SK-N-SH (cell line): ENCODE results near the gene RBM45. TPM values are rescaled to one million over a fixed set of nuclear protein-coding genes. Genes with fewer than 3 reads are reported as not detected.

Source experiments
- CTCF ChIA-PET: fragments of 300-600, 350-600 bp; formaldehyde crosslinking; extraction: SDS; loops from one replicate; lab custom pipeline; 2021; lab: Yijun Ruan, JAX
- POLR2A ChIA-PET: fragments of 350-600 bp; sonication (Branson Sonifier 250); formaldehyde crosslinking; extraction: SDS; loops from one replicate; lab custom pipeline; 2020; ENCODE audit warnings: antibody characterized with exemption, inconsistent platforms; lab: Yijun Ruan, JAX
- DNase-seq: peaks from one replicate; pipeline ENCODE4 v3.0.0; 2012
- H2AFZ ChIP-seq: fragments of 200-600 bp; sonication (generic); 2 replicates; pipeline ENCODE4 v1.8.1; 2016; ENCODE audit warnings: antibody characterized with exemption, mild to moderate bottlenecking, low read depth
- H3F3A ChIP-seq: fragments of 200-600 bp; sonication (generic); replicated peaks from 2 replicates; pipeline ENCODE3; 2016; ENCODE audit warnings: antibody characterized with exemption, mild to moderate bottlenecking; ENCODE audit not compliant: insufficient read depth
- H3K27ac ChIP-seq, 2 experiments: fragments of 200-500 bp in 1 of 2; fragments of 200-600 bp in 1 of 2; sonication (Bioruptor generic) in 1 of 2; sonication (generic), shearing (Covaris generic) in 1 of 2; 2 replicates each; pipeline versions ENCODE4 v1.5.1 to v1.6.1; 2014 to 2016; ENCODE audit warnings: low read depth in 2 of 2, inconsistent platforms in 1 of 2, low read length in 1 of 2, mild to moderate bottlenecking in 1 of 2, mixed read lengths in 1 of 2
- H3K27me3 ChIP-seq: fragments of 200-600 bp; sonication (generic), shearing (Covaris generic); 2 replicates; pipeline ENCODE4 v1.6.1; 2016; ENCODE audit warnings: mixed run types; ENCODE audit not compliant: insufficient read depth
- H3K36me3 ChIP-seq, 2 experiments: fragments of 200-500 bp in 1 of 2; fragments of 200-600 bp in 1 of 2; sonication (Bioruptor generic) in 1 of 2; sonication (generic) in 1 of 2; replicated peaks in 1 of 2; 2 replicates each; pipeline versions ENCODE3 to v1.5.1; 2014 to 2016; ENCODE audit warnings: low read length in 1 of 2, mild to moderate bottlenecking in 1 of 2; ENCODE audit not compliant: insufficient read depth in 2 of 2, control insufficient read depth in 1 of 2
- H3K4me1 ChIP-seq, 2 experiments: fragments of 200-500 bp in 1 of 2; fragments of 200-600 bp in 1 of 2; sonication (Bioruptor generic) in 1 of 2; sonication (generic), shearing (Covaris generic) in 1 of 2; 2 replicates each; pipeline versions ENCODE4 v1.5.1 to v1.6.1; 2014 to 2016; ENCODE audit warnings: low read depth in 1 of 2, low read length in 1 of 2, mixed run types in 1 of 2; ENCODE audit not compliant: insufficient read depth in 2 of 2, control insufficient read depth in 1 of 2
- H3K4me2 ChIP-seq: fragments of 200-600 bp; sonication (generic), shearing (Covaris generic); 2 replicates; pipeline ENCODE4 v1.6.1; 2017; ENCODE audit warnings: mixed run types
- H3K4me3 ChIP-seq, 2 experiments: fragments of 200-500 bp in 1 of 2; fragments of 200-600 bp in 1 of 2; sonication (Bioruptor generic) in 1 of 2; sonication (generic), shearing (Covaris generic) in 1 of 2; 2 replicates each; pipeline versions ENCODE4 v1.5.1 to v1.8.1; 2014 to 2016; ENCODE audit warnings: low read depth in 2 of 2, inconsistent platforms in 1 of 2, low read length in 1 of 2, mild to moderate bottlenecking in 1 of 2, mixed read lengths in 1 of 2, moderate library complexity in 1 of 2
- H3K79me2 ChIP-seq: fragments of 200-600 bp; sonication (generic); 2 replicates; pipeline ENCODE4 v1.8.1; 2017; ENCODE audit warnings: mild to moderate bottlenecking; ENCODE audit not compliant: insufficient read depth
- H3K9ac ChIP-seq: fragments of 200-600 bp; sonication (generic); 2 replicates; pipeline ENCODE4 v1.6.1; 2017; ENCODE audit warnings: mixed run types
- H3K9me2 ChIP-seq: fragments of 200-600 bp; sonication (generic); 2 replicates; pipeline ENCODE4 v1.6.1; 2017; ENCODE audit warnings: mixed run types
- H3K9me3 ChIP-seq: fragments of 200-600 bp; sonication (generic); 2 replicates; pipeline ENCODE4 v1.6.1; 2017; ENCODE audit warnings: mixed run types, mild to moderate bottlenecking, moderate library complexity
- H4K20me1 ChIP-seq: fragments of 200-600 bp; sonication (generic); 2 replicates; pipeline ENCODE4 v1.6.1; 2017; ENCODE audit warnings: mild to moderate bottlenecking, mixed run types; ENCODE audit not compliant: insufficient read depth
- CTCF ChIP-seq: fragments of 200-600 bp; sonication (generic); IDR thresholded peaks from 2 replicates; pipeline ENCODE4 v1.6.1; 2017; ENCODE audit warnings: antibody characterized with exemption, mild to moderate bottlenecking, moderate library complexity
- EZH2phosphoT487 ChIP-seq: fragments of 200-600 bp; sonication (generic); IDR thresholded peaks from 2 replicates; pipeline ENCODE4 v1.6.1; 2017; ENCODE audit warnings: low read depth, mixed run types, mild to moderate bottlenecking, antibody characterized with exemption, moderate library complexity, borderline replicate concordance
- FOSL2 ChIP-seq: IDR thresholded peaks from 2 replicates; pipeline ENCODE4 v1.4.0; 2012; ENCODE audit warnings: low read depth, mild to moderate bottlenecking, moderate library complexity, borderline replicate concordance
- FOXJ3 ChIP-seq: sonication (generic); formaldehyde crosslinking; IDR thresholded peaks from 2 replicates; pipeline ENCODE4 v1.5.1; 2020; ENCODE audit warnings: mild to moderate bottlenecking, missing genetic modification reagents
- FOXM1 ChIP-seq: IDR thresholded peaks from 2 replicates; pipeline ENCODE4 v1.4.0; 2012; ENCODE audit warnings: low read depth, mild to moderate bottlenecking
- GABPA ChIP-seq: IDR thresholded peaks from 2 replicates; pipeline ENCODE4 v1.4.0; 2012; ENCODE audit warnings: low read depth, mild to moderate bottlenecking
- JUND ChIP-seq: IDR thresholded peaks from 2 replicates; pipeline ENCODE4 v1.4.0; 2012
- MEF2A ChIP-seq: IDR thresholded peaks from 2 replicates; pipeline ENCODE4 v1.4.0; 2012; ENCODE audit warnings: low read depth, borderline replicate concordance
- NFIC ChIP-seq: IDR thresholded peaks from 2 replicates; pipeline ENCODE4 v1.4.0; 2012; ENCODE audit warnings: borderline replicate concordance
- NRF1 ChIP-seq: IDR thresholded peaks from 2 replicates; pipeline ENCODE4 v1.6.1; 2012; ENCODE audit warnings: low read depth, mild to moderate bottlenecking, low read length
- PBX3 ChIP-seq: IDR thresholded peaks from 2 replicates; pipeline ENCODE4; 2012
- RAD21 ChIP-seq: IDR thresholded peaks from 2 replicates; pipeline ENCODE4 v1.6.1; 2012; ENCODE audit warnings: mild to moderate bottlenecking, low read length
- RCOR1 ChIP-seq: fragments of 150-350 bp; IDR thresholded peaks from 2 replicates; pipeline ENCODE4 v1.6.1; 2017; ENCODE audit warnings: antibody characterized with exemption, low read length
- SIN3A ChIP-seq: IDR thresholded peaks from 2 replicates; pipeline ENCODE4 v1.6.1; 2012; ENCODE audit warnings: low read depth, mild to moderate bottlenecking, low read length, moderate library complexity, borderline replicate concordance
- SMC3 ChIP-seq: IDR thresholded peaks from 2 replicates; pipeline ENCODE4 v1.6.1; 2012; ENCODE audit warnings: low read depth, low read length, improper control_type of control experiment
- TAF1 ChIP-seq: IDR thresholded peaks from 2 replicates; pipeline ENCODE4 v1.6.1; 2012; ENCODE audit warnings: low read depth, mild to moderate bottlenecking, low read length, moderate library complexity, borderline replicate concordance
- TCF12 ChIP-seq: IDR thresholded peaks from 2 replicates; pipeline ENCODE4 v1.4.0; 2012
- WGBS: methylation state at CpG from one replicate; pipeline ENCODE4 v1.1.6; 2017; ENCODE audit warnings: low lambda C conversion rate; 5-methylcytosine and 5-hydroxymethylcytosine counted together
- polyA plus RNA-seq, 3 experiments: library from polyadenylated mRNA; depleted of rRNA; stranded (reverse); fragments of >200 nt; gene quantifications; 2 replicates each; pipeline ENCODE4 v1.2.3, GENCODE V29; 2012
- TF ChIP-seq, protein P1 (sequence below): fragments of 150-350 bp; IDR thresholded peaks from 2 replicates; pipeline ENCODE4 v1.6.1; 2017; ENCODE audit warnings: antibody characterized with exemption, low read length, low read depth, borderline replicate concordance

Gene RBM45
- polyA plus RNA-seq, 1 of the 3 experiments (the other 2 are of a cell fraction) = 7.0 TPM

GRCh38 chr2:178106053-178106452 lies 6.2 kb upstream of the RBM45 start:
- ChIA-PET CTCF (interaction anchor here (0.9 to 1.3 kb wide), 3 partner anchors 26 to 309 kb away, joined by 3 to 5 read pairs (median 3); no protein-coding TSS in a partner anchor), POLR2A (interaction anchor here (0.9 kb wide), 1 partner anchor 307 kb away, joined by 3 read pairs; no protein-coding TSS in a partner anchor)
- no peak overlapping the region for H3K4me3 ChIP-seq
- H3K79me2 ChIP-seq = no peaks in the 10 kb centered on the region
- H2AFZ ChIP-seq = no peak overlapping the region
- 53% methylated on average over 2 of the region's 2 CpGs for WGBS
- no peaks in the 10 kb centered on the region for H3K36me3 ChIP-seq
- no peaks in the 10 kb centered on the region for H3K9me3 ChIP-seq
- no peak overlapping the region for H3K9ac ChIP-seq
- DNase-seq = no peak
- no peaks in the 10 kb centered on the region for H3F3A ChIP-seq
- H3K4me2 ChIP-seq = no peak overlapping the region
- no peaks in the 10 kb centered on the region for H3K27me3 ChIP-seq
- no peaks in the 10 kb centered on the region for H3K9me2 ChIP-seq
- H4K20me1 ChIP-seq = no peaks in the 10 kb centered on the region
- no peak for TF ChIP-seq RAD21
- TF ChIP-seq MEF2A = no peak
- TF ChIP-seq TAF1 = no peak
- TF ChIP-seq TCF12 = no peak
- no peak for TF ChIP-seq RCOR1
- no peak for TF ChIP-seq NFIC
- no peak for TF ChIP-seq GABPA
- no peak for TF ChIP-seq CTCF
- no peak for TF ChIP-seq FOSL2
- TF ChIP-seq PBX3 = no peak
- TF ChIP-seq, protein P1, sequence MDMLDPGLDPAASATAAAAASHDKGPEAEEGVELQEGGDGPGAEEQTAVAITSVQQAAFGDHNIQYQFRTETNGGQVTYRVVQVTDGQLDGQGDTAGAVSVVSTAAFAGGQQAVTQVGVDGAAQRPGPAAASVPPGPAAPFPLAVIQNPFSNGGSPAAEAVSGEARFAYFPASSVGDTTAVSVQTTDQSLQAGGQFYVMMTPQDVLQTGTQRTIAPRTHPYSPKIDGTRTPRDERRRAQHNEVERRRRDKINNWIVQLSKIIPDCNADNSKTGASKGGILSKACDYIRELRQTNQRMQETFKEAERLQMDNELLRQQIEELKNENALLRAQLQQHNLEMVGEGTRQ = no peak
- TF ChIP-seq FOXJ3 (CRISPR knock-in tag) = no peak
- no peak for TF ChIP-seq SMC3
- no peak for TF ChIP-seq NRF1
- no peak for TF ChIP-seq SIN3A
- TF ChIP-seq JUND = no peak
- no peak for TF ChIP-seq FOXM1
- no peaks in the 10 kb centered on the region; a peak in 1 of 4 replicates for H3K4me1 ChIP-seq
- H3K27ac ChIP-seq = no peak overlapping the region

- H3K9ac ChIP-seq = no peak overlapping the region
- H3K4me1 ChIP-seq = peaks cover under 1 to 3% of the 10 kb centered on the region in 2 experiments; a peak in 2 of 4 replicates
- CTCF ChIA-PET = no interaction called here
- no peak overlapping the region for H2AFZ ChIP-seq
- H3F3A ChIP-seq = no peaks in the 10 kb centered on the region
- H4K20me1 ChIP-seq = no peaks in the 10 kb centered on the region
- H3K27ac ChIP-seq = no peak overlapping the region
- WGBS = 81% methylated on average over 21 of the region's 21 CpGs
- DNase-seq = no peak
- H3K9me2 ChIP-seq = no peaks in the 10 kb centered on the region
- H3K79me2 ChIP-seq = peaks cover 7% of the 10 kb centered on the region
- no peaks in the 10 kb centered on the region for H3K9me3 ChIP-seq
- no peak overlapping the region for H3K4me2 ChIP-seq
- TF ChIP-seq EZH2phosphoT487 (no peak), CTCF (no peak)
- no peaks in the 10 kb centered on the region for H3K27me3 ChIP-seq
- POLR2A ChIA-PET = no interaction called here
- no peaks in the 10 kb centered on the region for H3K36me3 ChIP-seq
- no peak overlapping the region for H3K4me3 ChIP-seq
These were observed 4.1 kb upstream of the RBM45 start for GRCh38 chr2:178108176-178108575.
